GM12801 (cell line): ENCODE data around the gene CYBA.

Experiments used
- TF ChIP-seq, protein P1 (sequence below): IDR thresholded peaks from one replicate; pipeline ENCODE4 v1.5.1; 2011; ENCODE audit warnings: control low read depth; ENCODE audit not compliant: insufficient read length; ENCODE audit errors: extremely low read depth

Gene CYBA

GRCh38 chr16:88633684-88634140 is 17.1 kb downstream of the CYBA start:
- TF ChIP-seq, protein P1, sequence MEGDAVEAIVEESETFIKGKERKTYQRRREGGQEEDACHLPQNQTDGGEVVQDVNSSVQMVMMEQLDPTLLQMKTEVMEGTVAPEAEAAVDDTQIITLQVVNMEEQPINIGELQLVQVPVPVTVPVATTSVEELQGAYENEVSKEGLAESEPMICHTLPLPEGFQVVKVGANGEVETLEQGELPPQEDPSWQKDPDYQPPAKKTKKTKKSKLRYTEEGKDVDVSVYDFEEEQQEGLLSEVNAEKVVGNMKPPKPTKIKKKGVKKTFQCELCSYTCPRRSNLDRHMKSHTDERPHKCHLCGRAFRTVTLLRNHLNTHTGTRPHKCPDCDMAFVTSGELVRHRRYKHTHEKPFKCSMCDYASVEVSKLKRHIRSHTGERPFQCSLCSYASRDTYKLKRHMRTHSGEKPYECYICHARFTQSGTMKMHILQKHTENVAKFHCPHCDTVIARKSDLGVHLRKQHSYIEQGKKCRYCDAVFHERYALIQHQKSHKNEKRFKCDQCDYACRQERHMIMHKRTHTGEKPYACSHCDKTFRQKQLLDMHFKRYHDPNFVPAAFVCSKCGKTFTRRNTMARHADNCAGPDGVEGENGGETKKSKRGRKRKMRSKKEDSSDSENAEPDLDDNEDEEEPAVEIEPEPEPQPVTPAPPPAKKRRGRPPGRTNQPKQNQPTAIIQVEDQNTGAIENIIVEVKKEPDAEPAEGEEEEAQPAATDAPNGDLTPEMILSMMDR: no peak

- TF ChIP-seq, protein P1: no peak
Measured at GRCh38 chr16:88632587-88632930, 18.3 kb downstream of the CYBA start.

DNA sequence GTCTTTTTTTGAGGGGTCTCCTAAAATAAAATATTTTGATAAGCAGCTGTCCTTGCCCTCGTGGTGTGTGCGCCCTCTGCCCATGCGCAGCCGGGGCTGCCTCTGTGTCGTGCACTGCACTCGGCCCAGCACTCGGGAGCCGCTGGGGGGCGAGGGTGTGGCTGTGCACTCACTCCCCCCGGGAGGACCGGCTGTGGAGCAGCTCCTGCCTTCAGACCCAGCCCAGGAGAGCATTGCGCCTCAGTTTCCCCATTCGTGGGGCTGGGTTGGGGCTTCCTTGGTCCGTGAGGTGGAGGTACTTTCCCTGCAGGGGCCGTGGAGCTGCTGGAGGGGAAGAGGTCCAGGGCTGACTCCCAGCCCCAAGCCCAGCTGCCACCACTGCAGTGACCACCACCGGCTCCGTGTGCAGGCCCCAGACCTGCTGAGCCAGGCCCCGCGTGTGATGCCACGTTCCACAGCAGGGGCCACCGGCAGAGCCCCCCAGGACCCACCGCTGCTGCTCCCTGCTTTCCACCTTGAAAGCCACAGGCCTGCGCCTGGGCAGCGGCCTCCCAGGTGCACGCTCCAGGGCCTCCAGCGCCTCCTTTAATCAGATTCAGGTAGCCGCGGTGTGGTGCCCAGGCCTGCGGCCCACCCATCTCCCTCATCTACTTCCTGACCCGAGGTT is 18.8 kb downstream of the CYBA start:
- TF ChIP-seq, protein P1: no peak

GRCh38 chr16:88631384-88631783 is 19.5 kb downstream of the CYBA start:
- TF ChIP-seq, protein P1: no peak

DNA sequence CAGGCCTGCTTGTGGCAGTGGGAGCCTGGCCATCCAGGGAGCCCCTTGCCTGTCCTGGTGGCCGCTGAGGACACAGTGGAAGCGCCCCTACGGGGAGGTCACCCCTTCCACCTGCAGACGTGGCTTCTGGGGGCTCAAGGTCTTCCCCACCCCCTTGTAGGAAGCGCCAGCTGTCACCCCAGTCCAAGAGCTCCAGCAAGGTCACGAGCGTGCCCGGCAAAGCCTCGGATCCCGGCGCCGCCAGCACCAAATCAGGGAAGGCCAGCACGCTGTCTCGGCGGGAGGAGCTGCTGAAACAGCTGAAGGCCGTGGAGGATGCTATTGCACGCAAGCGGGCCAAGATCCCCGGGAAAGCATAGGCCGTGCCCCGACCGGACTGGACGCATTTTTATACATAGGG is 19.9 kb downstream of the CYBA start:
- TF ChIP-seq, protein P1: no peak

DNA sequence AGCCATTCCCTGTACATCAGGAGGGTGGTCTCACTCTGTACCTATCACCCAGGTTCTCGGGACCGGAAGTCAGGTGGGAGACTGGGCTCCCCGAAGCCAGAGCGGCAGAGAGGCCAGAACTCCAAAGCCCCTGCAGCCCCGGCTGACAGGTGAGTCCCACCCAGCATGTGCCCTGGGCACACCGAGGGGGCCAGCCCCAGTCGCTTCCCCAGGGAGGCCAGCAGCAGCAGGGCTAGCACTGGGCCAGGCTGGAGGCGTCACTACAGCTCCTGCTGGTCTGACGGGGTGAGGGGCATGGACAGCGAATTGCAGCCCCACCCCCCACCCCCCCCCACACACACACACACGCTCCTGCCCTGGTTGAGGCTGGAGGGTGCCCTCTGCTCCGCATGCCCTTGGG is 20.4 kb downstream of the CYBA start:
- TF ChIP-seq, protein P1: no peak

GRCh38 chr16:88629835-88630234 is 21.0 kb downstream of the CYBA start:
- TF ChIP-seq, protein P1: no peak
